ENCODE data around the gene HSPB7. TPM values are rescaled to one million over a fixed set of nuclear protein-coding genes. Genes with fewer than 3 reads are reported as not detected.

The HSPB7 gene
- total RNA-seq, 6 experiments from 2014 or later = 0.54 to 2.0 (median 1.2) TPM

- intact Hi-C loops (cut with DNase I) = no loop called here
- Histone ChIP-seq H3K27ac (peak within 1 kb of the TSS; percentile 18 to 83 (median 56)), H3K4me1 (peaks cover 0 to 10% (median 0%) of the 10 kb centered on the region in 4 donors), H3K27me3 (no peaks in the 10 kb centered on the region), H3K4me3 (peak within 1 kb of the TSS; percentile 79 to 90 (median 82)), H3K36me3 (peaks cover 0 to 12% (median 0%) of the 10 kb centered on the region in 4 donors), H3K9me3 (no peaks in the 10 kb centered on the region)
- ATAC-seq (peak; percentile 97 to 99 (median 98)), DNase-seq (peak; percentile 94 to 96 (median 95))
- TF ChIP-seq POLR2A (IDR thresholded peaks at IDR 0.05) (peak; percentile 64), CTCF (IDR thresholded peaks at IDR 0.05) (no peak)
- WGBS (ENCODE audit: insufficient coverage, low coverage, low lambda C conversion rate, missing lambda C conversion rate) = 10% methylated on average over 29 of the region's 47 CpGs
Observed at GRCh38 chr1:15975805-15976680, 41.8 kb downstream of the HSPB7 start, which contains the start of gene ZBTB17. TSS of gene ZBTB17 (minus strand) at chr1:15976101. CDS start at chr1:15948495, 27,606 bp downstream.

GRCh38 chr1:15975358-15975804 lies 42.5 kb downstream of the HSPB7 start:
- peaks cover 0 to 12% (median 0%) of the 10 kb centered on the region in 4 donors for H3K36me3 ChIP-seq
- no peak for TF ChIP-seq POLR2A (IDR thresholded peaks at IDR 0.05)
- TF ChIP-seq CTCF (IDR thresholded peaks at IDR 0.05) = peak in 1 of 4 donors; percentile 15
- H3K27me3 ChIP-seq = no peaks in the 10 kb centered on the region
- intact Hi-C loops (cut with DNase I) = no loop called here
- peak; percentile 65 to 78 (median 77) for ATAC-seq
- peak in 2 of 3 donors; percentile 64 to 77 for DNase-seq
- peaks cover 0 to 10% (median 0%) of the 10 kb centered on the region in 4 donors for H3K4me1 ChIP-seq
- H3K4me3 ChIP-seq = peak overlapping the region; percentile 79 to 90 (median 82)
- peak overlapping the region in 2 of 3 donors; percentile 56 to 83 for H3K27ac ChIP-seq
- 2% methylated on average over 22 of the region's 47 CpGs for WGBS (ENCODE audit: insufficient coverage, low coverage, low lambda C conversion rate, missing lambda C conversion rate)
- H3K9me3 ChIP-seq = no peaks in the 10 kb centered on the region

GRCh38 chr1:15974855-15975254 lies 43.0 kb downstream of the HSPB7 start:
- ATAC-seq = no peak
- Histone ChIP-seq H3K4me3 (peak overlapping the region; percentile 79 to 90 (median 82)), H3K36me3 (peaks cover 0 to 12% (median 0%) of the 10 kb centered on the region in 4 donors), H3K27me3 (no peaks in the 10 kb centered on the region), H3K27ac (peak overlapping the region in 1 of 3 donors; percentile 56), H3K9me3 (no peaks in the 10 kb centered on the region), H3K4me1 (peaks cover 0 to 10% (median 0%) of the 10 kb centered on the region in 4 donors)
- no peak for DNase-seq
- WGBS (ENCODE audit: insufficient coverage, low coverage, low lambda C conversion rate, missing lambda C conversion rate) = 43% methylated on average over 7 of the region's 9 CpGs
- TF ChIP-seq CTCF (IDR thresholded peaks at IDR 0.05) (no peak), POLR2A (IDR thresholded peaks at IDR 0.05) (no peak)
- intact Hi-C loops (cut with DNase I) = no loop called here

GRCh38 chr1:15973772-15974171 lies 44.1 kb downstream of the HSPB7 start:
- Histone ChIP-seq H3K27me3 (no peaks in the 10 kb centered on the region), H3K4me1 (peaks cover 0 to 10% (median 0%) of the 10 kb centered on the region in 4 donors), H3K27ac (no peak overlapping the region), H3K9me3 (no peaks in the 10 kb centered on the region), H3K36me3 (peaks cover 0 to 16% (median 0%) of the 10 kb centered on the region in 4 donors), H3K4me3 (no peak overlapping the region)
- intact Hi-C loops (cut with DNase I) = no loop called here
- TF ChIP-seq POLR2A (IDR thresholded peaks at IDR 0.05) (no peak), CTCF (IDR thresholded peaks at IDR 0.05) (no peak)
- ATAC-seq = no peak
- 94% methylated on average over 4 of the region's 4 CpGs for WGBS (ENCODE audit: insufficient coverage, low coverage, low lambda C conversion rate, missing lambda C conversion rate)
- no peak for DNase-seq
